Keratinocyte (primary cell): ENCODE results near the gene ST3GAL5. TPM values are rescaled to one million over a fixed set of nuclear protein-coding genes. Genes with fewer than 3 reads are reported as not detected.

Experiments used
- DNase-seq: peaks from one replicate; pipeline ENCODE4 v3.0.0-alpha.2; 2011; ENCODE audit warnings: low read depth, missing footprints, low spot score
- FAIRE-seq: peaks from 2 replicates; lab custom pipeline; 2011; peaks lifted over from hg19 to GRCh38; lab: Jason Lieb, UNC
- H2AFZ ChIP-seq: 2 replicates; pipeline ENCODE4 v1.6.0; 2012; ENCODE audit warnings: low read length, control low read depth, inconsistent platforms; ENCODE audit not compliant: control insufficient read depth
- H3K27ac ChIP-seq: 2 replicates; pipeline ENCODE4 v1.5.1; 2011; ENCODE audit warnings: low read length; ENCODE audit not compliant: control insufficient read depth, insufficient read depth
- H3K27me3 ChIP-seq: 3 replicates; pipeline ENCODE4 v1.6.0; 2011; ENCODE audit warnings: low read length; ENCODE audit not compliant: control insufficient read depth, insufficient read depth; ENCODE audit errors: extremely low read depth
- H3K36me3 ChIP-seq, 2 experiments: 2 replicates in 1 of 2; 3 replicates in 1 of 2; pipeline ENCODE4 v1.5.1; 2011; ENCODE audit warnings: low read length in 2 of 2, mild to moderate bottlenecking in 1 of 2; ENCODE audit not compliant: control insufficient read depth in 2 of 2, insufficient read depth in 2 of 2; ENCODE audit errors: extremely low read depth in 1 of 2
- H3K4me1 ChIP-seq: 3 replicates; pipeline ENCODE4 v1.5.1; 2011; ENCODE audit warnings: low read length; ENCODE audit not compliant: control insufficient read depth, insufficient read depth; ENCODE audit errors: extremely low read depth
- H3K4me2 ChIP-seq: 3 replicates; pipeline ENCODE4 v1.6.0; 2011; ENCODE audit warnings: low read depth, low read length; ENCODE audit not compliant: control insufficient read depth, insufficient read depth; ENCODE audit errors: extremely low read depth
- H3K4me3 ChIP-seq, 3 experiments: fragments of 200-600 bp in 1 of 3; sonication (generic) in 1 of 3; 2 replicates in 2 of 3; 3 replicates in 1 of 3; pipeline ENCODE4 v1.5.1; 2011 to 2016; ENCODE audit warnings: low read length in 3 of 3, mild to moderate bottlenecking in 3 of 3, control low read depth in 2 of 3, inconsistent platforms in 1 of 3, low read depth in 1 of 3, mixed read lengths in 1 of 3, mixed run types in 1 of 3, moderate library complexity in 1 of 3; ENCODE audit not compliant: control insufficient read depth in 2 of 3, insufficient read depth in 2 of 3; ENCODE audit errors: extremely low read depth in 1 of 3
- H3K79me2 ChIP-seq: 2 replicates; pipeline ENCODE4 v1.6.0; 2012; ENCODE audit warnings: low read length; ENCODE audit not compliant: control insufficient read depth, insufficient read depth
- H3K9ac ChIP-seq: 3 replicates; pipeline ENCODE4 v1.6.0; 2011; ENCODE audit warnings: low read length; ENCODE audit not compliant: control insufficient read depth, insufficient read depth; ENCODE audit errors: extremely low read depth
- H3K9me1 ChIP-seq: 3 replicates; pipeline ENCODE4 v1.6.0; 2011; ENCODE audit warnings: low read length; ENCODE audit not compliant: control insufficient read depth, insufficient read depth; ENCODE audit errors: extremely low read depth
- H3K9me3 ChIP-seq: 2 replicates; pipeline ENCODE4 v1.5.1; 2012; ENCODE audit warnings: low read depth, low read length; ENCODE audit not compliant: control insufficient read depth
- H4K20me1 ChIP-seq: 3 replicates; pipeline ENCODE4 v1.6.0; 2011; ENCODE audit warnings: low read length; ENCODE audit not compliant: control insufficient read depth, insufficient read depth; ENCODE audit errors: extremely low read depth
- CTCF ChIP-seq, 3 experiments: IDR thresholded peaks in 1 of 3; conservative IDR thresholded peaks in 1 of 3; optimal IDR thresholded peaks in 1 of 3; 2 replicates in 2 of 3; 3 replicates in 1 of 3; pipeline versions ENCODE3 to v1.5.1; 2011; ENCODE audit warnings: low read length in 3 of 3, mild to moderate bottlenecking in 3 of 3, moderate library complexity in 2 of 3, control low read depth in 1 of 3, inconsistent platforms in 1 of 3; ENCODE audit not compliant: insufficient read depth in 2 of 3; ENCODE audit errors: extremely low read depth in 1 of 3
- EZH2 ChIP-seq: IDR thresholded peaks from one replicate; pipeline ENCODE4 v1.6.1; 2012; ENCODE audit warnings: inconsistent platforms, mild to moderate bottlenecking, low read length, moderate library complexity
- dilution Hi-C: fragments of 300-500 bp; cut with MboI; formaldehyde crosslinking; loops from one replicate; pipeline ENCODE4 v1.7.0; 2020; ENCODE audit warnings: low sequenced_read_pairs; ENCODE audit not compliant: extremely low pct_ligation_motif_present
- polyA plus RNA-seq, 5 experiments: library from polyadenylated mRNA; depleted of rRNA in 3 of 5; stranded (reverse) in 3 of 5; stranded (forward) in 1 of 5; unstranded in 1 of 5; fragments of >200 nt; gene quantifications; 1 replicate in 1 of 5; 2 replicates in 3 of 5; 3 replicates in 1 of 5; pipeline versions ENCODE4 v1.2.1 to v1.2.3, GENCODE V29; 2011 to 2012; ENCODE audit warnings: missing spikeins in 2 of 5, low read depth in 1 of 5, low replicate concordance in 1 of 5

ST3GAL5 gene
- polyA plus RNA-seq, 1 donor (not counting 4 experiments of a cell fraction or from before 2014, with no cell fraction given), result 43.5 TPM

DNA sequence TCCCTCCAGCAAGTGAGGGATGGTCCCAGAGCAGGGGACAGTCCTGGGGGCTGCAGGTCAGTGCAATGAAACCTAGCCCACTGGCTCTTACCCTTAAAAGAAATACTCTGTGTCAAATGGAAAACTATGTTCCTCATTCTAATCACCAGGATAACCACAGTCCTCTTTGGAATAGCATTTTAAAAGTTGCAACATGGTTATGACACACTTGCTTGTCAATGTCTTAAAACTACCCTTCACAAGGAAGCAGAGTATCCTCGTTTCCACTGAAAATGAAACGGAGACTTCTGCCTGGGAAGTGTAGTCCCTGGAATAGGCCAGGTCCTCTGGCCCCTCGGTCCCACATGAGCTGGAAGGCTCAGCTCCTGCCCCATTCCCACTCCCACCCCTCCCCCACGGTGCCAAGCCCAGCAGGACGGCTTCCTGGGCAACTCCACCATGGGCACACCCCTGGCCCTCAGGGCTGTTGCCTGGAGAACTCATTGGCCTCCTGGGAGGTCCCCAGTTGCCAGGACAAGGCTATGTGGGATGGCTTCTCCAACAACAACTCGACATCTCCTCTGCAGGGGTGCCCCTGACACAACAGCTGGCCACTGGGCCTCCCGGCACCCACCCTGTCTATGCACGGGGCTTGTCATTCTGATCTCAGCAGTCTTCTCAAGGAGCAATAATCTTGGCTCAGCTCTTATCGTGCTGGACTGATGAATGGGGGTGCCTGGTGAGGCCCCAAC, 38.3 kb upstream of the ST3GAL5 start:
- Histone ChIP-seq H3K79me2 (no peaks in the 10 kb centered on the region), H3K4me1 (peaks cover 32% of the 10 kb centered on the region), H3K9me1 (no peaks in the 10 kb centered on the region), H3K27me3 (no peaks in the 10 kb centered on the region), H3K9me3 (no peaks in the 10 kb centered on the region), H3K9ac (no peak overlapping the region), H3K27ac (no peak overlapping the region), H3K36me3 (no peaks in the 10 kb centered on the region), H2AFZ (no peak overlapping the region), H3K4me2 (no peak overlapping the region), H4K20me1 (no peaks in the 10 kb centered on the region), H3K4me3 (no peak overlapping the region)
- DNase-seq (no peak), FAIRE-seq (no peak)
- TF ChIP-seq EZH2, result no peak
- dilution Hi-C loops, result no loop called here

GRCh38 chr2:85926526-85926925, 37.7 kb upstream of the ST3GAL5 start:
- Histone ChIP-seq H3K27me3 (no peaks in the 10 kb centered on the region), H3K36me3 (no peaks in the 10 kb centered on the region), H4K20me1 (no peaks in the 10 kb centered on the region), H2AFZ (no peak overlapping the region), H3K9me1 (no peaks in the 10 kb centered on the region), H3K79me2 (no peaks in the 10 kb centered on the region), H3K9ac (no peak overlapping the region), H3K4me3 (no peak overlapping the region), H3K9me3 (no peaks in the 10 kb centered on the region), H3K4me2 (no peak overlapping the region), H3K4me1 (peaks cover 31% of the 10 kb centered on the region), H3K27ac (no peak overlapping the region)
- TF ChIP-seq EZH2, result no peak
- TF ChIP-seq CTCF (optimal IDR thresholded peaks at IDR 0.05 in 1 of 3, IDR thresholded peaks at IDR 0.05 in 1 of 3, conservative IDR thresholded peaks at IDR 0.05 in 1 of 3; ENCODE audit: extremely low read depth in 1 of 3, insufficient read depth in 2 of 3, low read length in 3 of 3), result no peak
- dilution Hi-C loops, result no loop called here
- FAIRE-seq, result no peak
- DNase-seq, result no peak
